ENCODE results near the gene ZKSCAN4.

ZKSCAN4 gene

DNA sequence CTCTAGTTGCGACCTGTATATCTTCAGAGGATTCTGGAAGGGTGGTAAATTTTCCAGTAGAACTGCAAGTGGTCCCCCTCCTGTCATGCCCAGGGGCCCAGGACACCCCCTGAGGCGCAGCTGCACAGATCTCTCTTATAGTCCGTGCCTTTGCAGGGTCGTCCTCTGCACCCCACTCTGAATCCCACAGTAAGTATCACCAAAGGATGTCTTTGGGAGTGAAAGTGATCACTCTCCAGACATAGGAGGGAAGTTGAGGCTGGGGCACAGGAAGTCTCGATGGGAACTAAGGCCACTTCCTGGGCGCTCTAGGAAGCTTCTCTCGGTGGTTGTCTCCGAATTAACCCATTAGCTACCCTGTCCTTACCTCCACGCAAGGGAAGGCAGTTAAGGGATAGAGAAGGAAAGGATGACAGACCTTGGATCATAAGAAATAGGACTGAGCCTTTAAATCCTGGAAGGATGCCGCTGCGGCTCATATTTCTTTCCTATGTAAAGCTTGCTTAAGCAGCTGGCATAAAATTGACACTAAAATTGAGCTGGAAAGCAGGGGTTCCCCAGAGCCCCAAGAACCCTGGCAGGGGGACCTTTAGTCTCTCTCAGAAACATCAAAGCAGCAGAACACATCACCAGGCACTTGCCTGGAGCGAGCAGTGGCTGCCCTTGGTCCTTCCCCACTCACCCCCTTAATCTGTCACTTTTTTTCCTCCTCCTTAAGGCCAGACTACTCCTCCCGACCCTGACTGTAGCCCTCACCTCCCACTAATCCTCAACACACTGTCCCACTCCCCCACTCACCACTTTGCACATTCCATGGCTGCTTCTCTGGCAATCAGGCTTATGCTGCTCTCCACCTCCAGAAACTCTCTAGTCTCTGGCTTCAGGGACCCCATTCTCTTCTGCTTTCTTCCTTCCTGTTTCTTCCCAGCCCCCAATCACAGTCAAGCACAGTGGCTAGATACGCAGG lies at the start of gene ZKSCAN4:
Gene ZKSCAN4, minus strand, starts transcription at position 261 of the 967 bp plus-strand sequence. CDS start 289 bp downstream, outside the sequence.
- DNase-seq (ENCODE audit: low spot score): peak; percentile 82

DNA sequence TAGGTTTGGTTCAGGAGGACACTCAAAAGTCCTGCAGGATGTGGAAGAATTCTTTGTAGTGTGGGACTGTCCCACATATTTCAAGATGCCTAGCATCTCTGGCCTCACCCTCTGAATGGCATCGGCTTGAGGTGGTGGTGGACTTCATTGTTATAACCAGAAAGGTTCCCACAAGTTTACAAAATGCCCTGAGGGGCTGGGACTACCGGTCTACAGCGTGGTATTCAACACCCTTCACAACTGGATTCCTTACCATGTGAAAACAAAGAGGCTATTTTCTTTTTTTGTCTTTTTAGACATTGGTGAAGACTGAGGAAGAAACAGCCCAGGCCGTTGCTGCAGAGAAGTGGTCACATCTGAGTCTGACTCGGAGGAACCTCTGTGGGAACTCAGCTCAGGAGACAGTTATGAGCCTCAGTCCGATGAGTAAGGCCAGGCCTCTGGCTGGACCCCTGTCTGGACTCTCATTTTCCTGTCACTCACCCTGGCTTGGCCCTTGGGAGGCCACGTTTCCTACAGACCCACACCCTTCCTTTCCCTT lies 44.5 kb upstream of the ZKSCAN4 start:
- no peak for DNase-seq (ENCODE audit: low spot score)

DNA sequence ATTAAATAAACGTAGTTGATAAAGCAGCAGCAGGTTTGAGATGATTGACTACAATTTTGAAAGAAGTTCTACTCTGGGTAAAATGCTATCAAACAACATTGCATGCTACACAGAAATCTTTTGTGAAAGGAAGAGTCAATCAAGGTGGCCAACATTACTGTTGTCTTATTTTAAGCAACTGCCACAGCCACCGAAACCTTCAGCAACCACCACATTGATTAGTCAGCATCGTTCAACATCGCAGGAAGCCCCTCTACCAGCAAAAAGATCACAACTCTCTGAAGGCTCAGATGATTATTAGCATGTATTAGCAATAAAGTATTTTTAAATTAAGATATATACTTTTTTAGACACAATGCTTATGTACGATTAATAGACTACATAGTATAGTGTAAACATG lies 43.3 kb upstream of the ZKSCAN4 start:
- DNase-seq (ENCODE audit: low spot score): no peak

DNA sequence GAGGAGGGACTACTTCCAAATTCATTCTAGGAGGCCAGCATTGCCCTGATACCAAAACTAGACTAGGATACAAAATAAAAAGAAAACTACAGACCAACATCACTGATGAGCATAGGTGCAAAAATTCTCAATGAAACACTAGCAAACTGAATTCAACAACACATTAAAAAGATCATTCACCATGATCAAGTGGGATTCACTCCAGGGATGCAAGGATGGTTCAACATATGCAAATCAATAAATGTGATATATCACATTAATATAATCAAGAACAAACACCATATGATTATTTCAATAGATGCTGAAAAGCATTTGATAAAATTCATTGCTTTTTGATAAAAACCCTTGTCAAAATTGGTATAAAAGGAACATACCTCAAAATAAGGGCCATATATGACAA lies 39.5 kb upstream of the ZKSCAN4 start:
- no peak for DNase-seq (ENCODE audit: low spot score)

DNA sequence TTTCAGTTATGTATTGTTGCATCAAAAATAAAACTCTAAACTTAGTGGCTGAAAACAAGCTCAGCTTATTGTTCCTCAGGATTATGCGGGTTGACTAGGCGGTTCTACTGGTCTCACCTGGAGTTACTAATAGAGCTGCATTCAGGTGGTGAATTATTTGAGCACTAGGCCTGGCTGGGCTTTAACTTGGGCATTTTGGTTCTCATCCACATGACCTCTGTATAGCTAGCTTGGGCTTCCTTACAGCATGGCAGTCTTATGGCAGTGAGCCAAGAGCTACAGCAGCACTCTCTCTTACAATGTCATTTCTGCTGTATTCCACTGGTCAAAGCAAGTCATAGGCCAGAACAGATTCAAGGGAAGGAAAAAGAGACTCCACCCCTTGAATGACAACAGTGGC lies 30.9 kb upstream of the ZKSCAN4 start:
- no peak for DNase-seq (ENCODE audit: low spot score)

DNA sequence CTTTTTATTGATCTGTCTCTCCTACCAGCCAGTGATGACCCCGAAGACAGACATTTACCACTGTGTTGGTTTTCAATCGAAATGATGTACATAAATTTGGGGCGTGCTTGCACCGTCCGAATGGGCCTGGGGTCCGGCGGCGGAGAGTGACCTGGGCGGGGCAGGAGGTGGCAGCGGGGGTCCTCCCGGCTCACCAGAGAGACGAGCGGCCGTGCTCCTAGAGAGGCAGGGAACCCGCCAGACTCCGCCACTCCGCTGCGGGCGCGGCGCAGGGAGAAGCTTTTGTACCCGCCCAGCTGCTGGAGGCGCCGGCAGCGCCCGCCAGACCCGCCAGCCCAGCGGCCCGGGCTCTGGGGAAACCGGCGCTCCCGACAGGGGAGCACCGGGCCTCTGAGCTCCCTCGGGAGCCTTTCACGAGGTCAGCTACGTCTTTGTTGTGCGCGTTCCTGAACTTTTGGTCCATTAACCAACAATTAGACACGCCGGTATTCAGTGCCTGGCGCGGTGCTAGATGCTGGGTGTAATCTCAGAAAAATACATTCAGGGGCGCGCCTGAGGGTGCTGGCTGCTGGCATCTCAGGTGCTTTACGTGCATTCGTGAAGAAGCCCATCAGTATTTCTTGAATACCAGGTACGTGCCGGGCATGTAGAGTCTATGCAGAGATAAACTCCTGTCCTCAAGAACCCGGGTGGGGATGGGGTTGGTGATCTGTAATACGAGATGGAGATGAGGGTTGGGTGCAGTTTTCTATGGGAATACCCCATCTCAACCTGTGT lies 29.4 kb upstream of the ZKSCAN4 start, which contains the start of gene PGBD1:
Gene PGBD1, plus strand, starts transcription at position 285 of the 777 bp plus-strand sequence. CDS start 2,242 bp downstream, outside the sequence.
- peak; percentile 69 for DNase-seq (ENCODE audit: low spot score)

DNA sequence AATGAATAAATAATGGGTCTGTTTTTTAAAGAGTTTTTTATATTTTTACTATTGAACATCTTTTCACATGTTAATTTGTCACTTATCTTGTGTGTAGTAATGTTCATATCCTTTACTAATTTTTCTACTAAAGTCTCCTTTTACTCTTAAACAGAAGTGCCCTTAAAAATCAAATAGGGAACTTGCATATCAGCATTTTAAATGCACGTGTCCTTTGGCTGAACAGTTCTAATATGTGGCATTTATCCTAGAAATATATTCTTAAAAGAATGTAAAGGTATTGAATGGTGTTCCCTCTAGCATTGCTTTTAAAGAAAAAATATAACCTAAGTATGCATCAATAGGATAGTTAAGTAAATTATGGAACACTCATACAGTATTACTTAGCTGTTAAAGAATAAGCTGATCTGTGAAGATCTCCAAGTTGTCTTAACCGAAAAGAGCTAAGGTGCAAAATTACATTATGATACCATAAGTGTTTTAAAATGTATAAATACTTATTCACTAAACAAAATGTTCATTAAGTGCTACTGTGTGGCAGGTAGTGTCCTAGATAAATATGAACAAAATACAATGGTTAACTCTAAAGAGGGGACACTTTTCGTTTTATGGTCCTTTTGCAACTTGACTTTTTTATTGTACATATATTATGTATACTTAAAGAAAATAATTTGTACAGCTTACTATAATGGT lies 28.7 kb upstream of the ZKSCAN4 start:
- DNase-seq (ENCODE audit: low spot score): no peak

DNA sequence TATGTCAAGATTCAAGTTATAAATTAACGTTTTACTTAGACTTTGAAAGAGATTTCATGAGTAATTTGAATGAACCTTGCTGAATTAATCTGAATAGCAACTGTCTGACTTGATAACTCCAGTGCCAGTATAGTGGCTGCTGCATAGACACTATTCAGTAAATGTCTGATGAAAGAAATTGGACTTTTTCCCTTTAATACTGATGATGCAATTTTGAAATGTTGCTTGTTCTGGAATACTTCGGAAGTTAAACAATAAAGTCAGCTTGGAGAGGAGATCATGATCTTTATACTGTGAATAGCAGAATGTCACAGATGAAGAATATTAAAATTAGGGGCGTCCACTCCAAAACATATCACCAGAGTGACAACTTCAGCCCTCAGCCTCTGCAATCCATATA lies 25.7 kb upstream of the ZKSCAN4 start:
- DNase-seq (ENCODE audit: low spot score): no peak

DNA sequence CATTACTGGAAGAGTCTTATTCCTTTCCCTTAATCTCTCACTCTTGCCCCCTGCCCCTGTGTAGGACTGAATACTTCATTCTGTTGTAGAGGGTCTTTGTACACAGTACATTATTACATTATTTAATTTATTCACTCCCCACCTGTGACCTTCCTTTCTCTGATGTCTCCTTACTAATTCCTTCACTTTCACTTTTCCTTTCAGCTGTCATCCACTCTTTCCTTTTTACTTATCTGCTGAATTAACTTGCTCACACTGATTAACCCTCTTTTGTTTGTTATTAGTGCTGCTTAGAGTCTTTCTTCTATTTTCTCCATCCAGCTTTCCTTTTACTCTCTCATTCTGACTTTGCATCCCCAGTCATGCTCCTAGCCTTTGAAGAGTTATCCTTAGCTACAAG lies 22.8 kb upstream of the ZKSCAN4 start:
- DNase-seq (ENCODE audit: low spot score): no peak

DNA sequence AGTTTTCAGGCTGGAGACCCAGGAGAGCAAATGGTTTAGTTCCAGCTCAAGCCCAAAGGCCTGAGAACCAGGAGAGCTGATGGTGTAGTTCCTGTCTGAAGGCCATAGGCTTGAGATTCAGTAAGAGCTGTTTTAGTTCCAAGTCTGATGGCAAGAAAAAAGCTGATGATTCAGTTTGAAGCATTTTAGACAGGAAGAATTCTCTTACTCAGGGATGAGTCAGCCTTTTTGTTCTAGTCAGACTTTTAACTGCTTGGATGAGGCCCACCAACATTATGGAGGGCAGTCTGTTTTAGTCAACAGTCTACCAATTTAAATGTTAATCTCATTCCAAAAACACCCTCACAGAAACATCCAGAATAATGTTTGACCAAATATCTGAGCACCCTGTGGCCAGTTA lies 17.4 kb upstream of the ZKSCAN4 start:
- peak; percentile 20 for DNase-seq (ENCODE audit: low spot score)

DNA sequence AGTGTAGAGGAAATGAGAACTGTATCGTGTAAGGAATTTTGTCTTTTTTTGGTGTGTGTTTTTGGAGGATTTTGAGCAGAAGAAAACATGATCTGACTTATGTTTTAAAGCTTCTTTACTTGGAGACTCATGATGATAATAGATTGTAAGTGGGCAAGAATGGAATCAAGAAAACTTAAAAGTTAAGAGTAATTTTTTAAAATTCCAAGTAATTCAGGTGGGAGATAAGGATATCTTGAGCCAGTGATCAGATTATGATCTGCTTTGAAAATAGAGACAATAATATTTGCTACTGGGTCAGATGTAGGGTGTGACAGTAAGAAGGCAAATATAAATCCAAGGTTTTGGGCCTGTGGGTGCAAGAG lies 15.6 kb upstream of the ZKSCAN4 start:
- DNase-seq (ENCODE audit: low spot score): no peak

DNA sequence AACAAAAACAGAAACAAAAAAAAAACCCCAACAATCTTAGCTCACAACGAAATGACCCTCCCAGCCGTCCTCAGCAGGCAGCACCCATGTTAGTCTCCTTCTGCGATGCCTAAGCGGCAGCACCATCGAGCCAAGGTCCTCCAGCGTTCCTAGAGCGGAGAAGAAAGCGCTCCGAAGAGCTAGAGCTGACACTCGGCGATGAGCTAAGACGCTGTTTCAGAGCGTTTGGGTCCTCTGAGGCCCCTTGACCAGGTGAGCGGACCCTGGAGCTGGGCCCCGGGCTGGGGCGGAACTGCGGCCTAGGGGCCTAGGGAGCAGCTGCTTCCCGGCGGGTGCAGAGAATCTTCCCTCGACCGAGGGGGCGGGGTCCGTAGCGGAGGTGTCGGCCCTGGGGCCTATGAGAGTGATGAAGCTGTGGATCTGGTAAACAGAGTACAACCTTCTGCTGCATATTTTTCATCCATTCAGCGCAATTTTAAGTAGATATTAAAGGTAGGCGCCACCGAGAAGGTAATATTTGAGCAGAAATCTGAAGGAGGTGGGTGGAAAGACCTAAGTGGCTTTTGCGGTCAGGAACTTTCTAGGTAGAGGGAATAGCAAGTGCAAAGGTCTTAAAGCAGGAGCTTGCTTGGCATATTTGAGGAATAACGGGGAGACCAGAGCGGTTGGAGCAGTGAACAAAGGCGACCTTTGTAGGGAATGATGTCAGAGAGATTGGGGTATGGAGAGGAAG lies 15.1 kb upstream of the ZKSCAN4 start, which contains the start of gene ZSCAN26:
Gene ZSCAN26, plus strand, starts transcription at position 182 of the 733 bp plus-strand sequence. CDS start 4,777 bp downstream, outside the sequence.
- peak; percentile 76 for DNase-seq (ENCODE audit: low spot score)

DNA sequence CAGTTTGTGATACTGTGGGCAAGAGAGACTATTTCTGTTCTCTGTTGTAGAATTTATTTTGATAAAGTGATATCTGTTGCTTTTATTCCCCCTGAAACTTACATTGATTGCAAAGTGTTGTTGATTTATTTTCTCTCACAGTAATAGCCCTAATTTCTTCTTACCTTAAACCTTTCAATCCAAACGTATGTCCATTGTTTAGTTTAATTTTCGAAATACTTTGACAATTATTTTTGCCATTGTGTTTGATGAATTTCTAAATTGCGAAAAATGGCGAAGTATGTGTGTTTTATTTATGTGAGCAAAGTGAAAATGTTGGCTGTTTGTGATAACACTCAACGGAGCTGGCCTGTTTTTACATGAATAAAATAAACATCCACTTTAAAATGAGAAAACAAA lies 14.5 kb upstream of the ZKSCAN4 start:
- DNase-seq (ENCODE audit: low spot score): no peak

DNA sequence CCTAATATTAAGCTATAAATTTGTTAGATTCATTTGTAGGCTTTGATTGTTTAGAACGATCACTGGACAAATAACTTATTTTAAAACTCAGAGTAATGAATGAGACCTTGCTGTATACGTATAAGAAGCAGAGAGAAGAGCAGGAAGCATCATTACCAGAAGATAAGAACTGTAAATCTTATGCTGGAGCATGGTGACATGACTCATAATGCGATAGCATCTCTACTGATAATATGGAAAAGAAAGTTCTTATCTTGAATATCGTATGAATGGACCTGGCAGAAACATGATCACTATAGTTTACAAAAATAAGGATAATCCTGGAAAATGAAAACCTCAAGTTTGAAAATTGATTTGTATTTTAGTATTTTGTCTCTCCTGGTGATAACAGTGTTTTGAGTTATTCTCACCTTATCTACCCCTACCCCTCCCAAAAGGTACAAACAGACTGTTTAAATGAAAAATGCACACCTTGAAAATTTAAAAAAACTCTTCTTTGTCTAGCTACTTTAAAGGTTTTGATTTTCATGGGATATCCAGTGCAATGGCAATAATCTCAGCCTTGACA lies 12.8 kb upstream of the ZKSCAN4 start:
- no peak for DNase-seq (ENCODE audit: low spot score)

DNA sequence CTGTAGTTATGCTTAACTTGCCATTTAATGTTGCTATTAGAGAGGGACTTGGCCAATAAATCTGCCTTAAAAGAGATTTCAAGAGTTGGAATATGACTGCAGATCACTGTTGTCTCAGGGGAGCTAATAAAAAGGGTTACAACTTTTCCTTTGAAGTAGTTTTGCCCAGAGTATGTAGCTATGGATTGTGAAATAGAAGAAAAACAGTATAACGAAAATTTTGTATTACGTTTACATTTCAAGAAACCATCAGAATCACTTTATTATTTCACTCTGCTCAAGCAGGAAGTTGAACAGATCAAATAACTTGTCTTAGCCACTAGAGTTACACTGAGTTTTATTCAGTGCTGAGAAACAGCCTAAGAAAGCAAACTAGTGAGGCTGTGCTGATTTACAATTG lies 11.9 kb upstream of the ZKSCAN4 start:
- DNase-seq (ENCODE audit: low spot score): no peak

DNA sequence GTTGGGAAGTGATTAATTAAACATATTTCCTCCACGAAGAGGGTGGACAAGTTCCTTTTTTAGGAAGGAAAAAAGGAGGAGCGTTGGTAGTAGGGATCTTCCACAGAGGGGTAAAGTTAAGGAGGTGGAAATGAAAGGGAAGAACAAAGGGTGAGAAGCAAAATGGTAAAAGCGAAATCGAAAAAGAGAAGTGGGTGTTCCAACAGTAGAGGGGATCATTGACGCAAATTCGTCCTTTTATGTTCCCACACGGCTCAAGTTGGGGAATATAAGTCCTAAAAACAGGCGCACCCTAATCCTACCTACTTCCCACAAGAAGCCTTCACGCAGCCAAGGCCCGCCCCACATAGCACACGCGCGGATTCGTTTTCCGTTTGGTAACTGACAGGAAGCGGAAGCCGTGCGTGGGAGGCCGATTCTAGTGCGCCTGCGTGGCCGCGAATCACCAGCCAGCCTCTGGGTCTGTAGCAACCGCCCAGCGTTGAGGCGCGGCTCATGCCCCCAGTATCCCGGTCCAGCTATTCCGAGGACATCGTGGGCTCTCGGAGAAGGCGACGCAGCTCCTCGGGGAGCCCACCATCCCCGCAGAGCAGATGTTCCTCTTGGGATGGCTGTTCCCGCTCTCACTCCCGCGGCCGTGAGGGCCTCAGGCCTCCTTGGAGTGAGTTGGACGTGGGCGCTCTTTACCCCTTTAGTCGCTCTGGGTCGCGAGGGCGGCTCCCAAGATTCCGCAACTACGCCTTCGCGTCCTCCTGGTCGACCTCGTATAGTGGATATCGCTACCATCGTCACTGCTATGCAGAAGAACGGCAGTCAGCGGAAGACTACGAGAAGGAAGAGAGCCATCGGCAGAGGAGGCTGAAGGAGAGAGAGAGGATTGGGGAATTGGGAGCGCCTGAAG lies 7.1 kb upstream of the ZKSCAN4 start, which contains the start of gene NKAPL:
Gene NKAPL, plus strand, starts transcription at position 421 of the 901 bp plus-strand sequence. Its CDS starts 75 bp downstream, at position 496.
- DNase-seq (ENCODE audit: low spot score): no peak

DNA sequence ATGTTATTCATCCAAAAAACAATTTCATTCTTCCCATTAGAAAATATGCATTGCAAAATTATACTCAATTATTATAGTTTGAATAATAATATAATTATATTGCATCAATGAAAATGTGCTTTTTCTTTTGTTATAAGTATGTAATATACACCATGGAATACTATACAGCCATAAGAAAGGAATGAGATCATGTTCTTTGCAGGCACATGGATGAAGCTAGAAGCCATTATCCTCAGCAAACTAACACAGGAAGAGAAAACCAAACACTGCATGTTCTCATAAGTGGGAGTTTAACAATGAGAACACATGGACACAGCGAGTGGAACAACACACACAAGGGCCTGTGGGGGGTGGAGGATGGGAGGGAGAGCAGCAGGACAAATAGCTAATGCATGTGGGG lies 5.0 kb upstream of the ZKSCAN4 start:
- DNase-seq (ENCODE audit: low spot score): no peak

DNA sequence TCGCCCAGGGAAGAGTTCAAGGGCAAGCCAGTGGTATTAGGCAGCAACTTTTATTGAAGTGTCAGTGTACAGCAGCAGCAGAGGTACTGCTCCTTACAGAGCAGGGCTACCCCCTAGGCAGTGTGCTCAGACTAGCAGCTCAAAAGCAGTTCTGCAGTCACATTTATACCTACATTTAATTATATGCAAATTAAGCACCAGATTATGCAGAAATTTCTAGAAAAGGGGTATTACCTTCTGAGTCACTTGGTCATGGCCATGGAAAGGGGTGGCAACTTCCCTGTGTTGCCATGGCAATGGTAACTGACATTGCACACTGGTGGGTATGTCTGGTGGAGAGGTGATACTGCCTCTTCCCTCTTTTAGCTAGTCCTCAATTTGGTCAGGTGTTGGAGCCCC lies 2.1 kb upstream of the ZKSCAN4 start:
- DNase-seq (ENCODE audit: low spot score): no peak

DNA sequence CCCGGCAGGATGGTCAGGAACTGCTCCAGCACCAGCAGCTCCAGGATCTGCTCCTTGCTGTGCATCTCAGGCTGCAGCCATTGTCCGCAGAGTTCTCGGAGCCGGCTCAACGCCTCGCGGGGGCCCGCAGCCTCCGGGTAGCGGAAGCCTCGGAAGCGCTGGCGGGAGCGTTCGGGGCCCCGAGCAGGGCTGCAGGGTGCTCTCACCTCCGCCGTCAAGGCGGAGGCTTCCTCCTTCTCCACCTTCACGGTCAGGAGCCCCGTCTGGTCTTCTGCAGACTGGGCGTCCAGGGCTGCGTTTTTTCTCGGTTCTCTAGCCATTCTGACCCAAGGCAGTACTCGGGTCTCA lies 434 bp downstream of the ZKSCAN4 start:
- DNase-seq (ENCODE audit: low spot score): peak; percentile 3

DNA sequence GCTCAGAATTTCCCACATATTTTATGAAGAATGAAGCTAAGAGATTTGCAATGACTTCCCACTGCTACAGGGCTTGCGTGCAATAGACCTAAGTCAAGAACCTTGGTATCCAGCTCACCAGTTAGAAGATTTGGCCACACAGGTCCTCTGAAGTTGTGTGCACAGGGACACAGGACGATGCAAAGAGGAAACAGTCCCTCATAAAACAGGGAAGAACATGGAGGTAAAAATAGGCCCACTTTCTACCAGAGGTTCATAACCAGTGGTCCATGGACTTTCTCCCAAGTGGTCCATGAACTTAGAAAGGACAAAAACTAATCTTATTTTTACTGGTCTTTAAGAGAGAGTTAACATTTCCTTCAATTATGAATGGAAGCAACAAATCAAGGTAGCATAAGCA lies 1.3 kb downstream of the ZKSCAN4 start:
- no peak for DNase-seq (ENCODE audit: low spot score)
